Head of caudate nucleus (tissue), 42 donors: ENCODE results near the gene BCL6.

Experiments
- DNase-seq, 42 donors: peaks; one replicate each; pipeline versions ENCODE4 v3.0.0 to v3.0.0-alpha.2; 2020 to 2021; ENCODE audit warnings: mixed read lengths in 7 of 42
- intact Hi-C: fragments of 100-400 bp; cut with DNase I; formaldehyde crosslinking; loops from one replicate; pipeline ENCODE4 v1.15.0; 2022

The BCL6 gene

GRCh38 chr3:187726564-187726963, 18.7 kb downstream of the BCL6 start:
- no peak for DNase-seq
- intact Hi-C loops = no loop called here

- intact Hi-C loops = no loop called here
- DNase-seq = no peak
These were observed 19.5 kb downstream of the BCL6 start for GRCh38 chr3:187725653-187726370.

GRCh38 chr3:187725224-187725623, 20.0 kb downstream of the BCL6 start:
- intact Hi-C loops = no loop called here
- no peak for DNase-seq

GRCh38 chr3:187722206-187722612, 23.1 kb downstream of the BCL6 start:
- intact Hi-C loops = no loop called here
- DNase-seq = no peak

- intact Hi-C loops = no loop called here
- no peak for DNase-seq
These were observed 24.2 kb downstream of the BCL6 start for GRCh38 chr3:187721055-187721454.

GRCh38 chr3:187720337-187720670, 25.0 kb downstream of the BCL6 start:
- intact Hi-C loops = no loop called here
- no peak for DNase-seq

- DNase-seq = peak in 27 of 42 donors; percentile 9 to 77 (median 51)
- intact Hi-C loops = no loop called here
These were observed 25.5 kb downstream of the BCL6 start for GRCh38 chr3:187719628-187720336.

GRCh38 chr3:187718802-187719201, 26.5 kb downstream of the BCL6 start:
- DNase-seq = no peak
- intact Hi-C loops = no loop called here

- intact Hi-C loops = no loop called here
- DNase-seq = no peak
These were observed 27.7 kb downstream of the BCL6 start for GRCh38 chr3:187717572-187717971.

- peak; percentile 28 to 92 (median 78) for DNase-seq
- intact Hi-C loops = no loop called here
These were observed 30.8 kb downstream of the BCL6 start for GRCh38 chr3:187714404-187714979.

GRCh38 chr3:187713504-187713903, 31.8 kb downstream of the BCL6 start:
- DNase-seq = no peak
- intact Hi-C loops = no loop called here

- intact Hi-C loops = no loop called here
- no peak for DNase-seq
These were observed 36.1 kb downstream of the BCL6 start for GRCh38 chr3:187709155-187709554.

- DNase-seq = no peak
- intact Hi-C loops = no loop called here
These were observed 36.6 kb downstream of the BCL6 start for GRCh38 chr3:187708696-187709095.

- intact Hi-C loops = no loop called here
- peak in 16 of 42 donors; percentile 8 to 53 (median 26) for DNase-seq
These were observed 38.3 kb downstream of the BCL6 start for GRCh38 chr3:187706971-187707370.

- DNase-seq = no peak
- intact Hi-C loops = no loop called here
These were observed 40.1 kb downstream of the BCL6 start for GRCh38 chr3:187705164-187705563.

- intact Hi-C loops = no loop called here
- DNase-seq = no peak
These were observed 42.7 kb downstream of the BCL6 start, which contains the start of gene RTP2 for GRCh38 chr3:187702507-187703033. Gene RTP2 (minus strand): TSS chr3:187702557. CDS start chr3:187702128, 429 bp downstream.

GRCh38 chr3:187700249-187700648, 45.0 kb downstream of the BCL6 start:
- DNase-seq = no peak
- intact Hi-C loops = no loop called here

GRCh38 chr3:187698499-187699399, 46.5 kb downstream of the BCL6 start:
- DNase-seq = no peak
- intact Hi-C loops = no loop called here

- no peak for DNase-seq
- intact Hi-C loops = no loop called here
These were observed 49.2 kb downstream of the BCL6 start for GRCh38 chr3:187696021-187696420.
